Body of pancreas (tissue), 4 donors: ENCODE results near the gene DAP.

Source experiments
- POLR2A ChIP-seq, 3 donors: fragments of 450-650 bp; IDR thresholded peaks; one replicate each; pipeline ENCODE4 v1.6.1; 2016; ENCODE audit warnings: antibody characterized with exemption in 3 of 3, mild to moderate bottlenecking in 2 of 3
- TF ChIP-seq, protein P1 (sequence below), 7 experiments: fragments of 450-650 bp in 4 of 7; fragments of 200-600 bp in 3 of 7; sonication (generic) in 3 of 7; IDR thresholded peaks; one replicate each; pipeline ENCODE4 v1.5.1; 2016 to 2019; ENCODE audit warnings: antibody characterized with exemption in 7 of 7

DNA sequence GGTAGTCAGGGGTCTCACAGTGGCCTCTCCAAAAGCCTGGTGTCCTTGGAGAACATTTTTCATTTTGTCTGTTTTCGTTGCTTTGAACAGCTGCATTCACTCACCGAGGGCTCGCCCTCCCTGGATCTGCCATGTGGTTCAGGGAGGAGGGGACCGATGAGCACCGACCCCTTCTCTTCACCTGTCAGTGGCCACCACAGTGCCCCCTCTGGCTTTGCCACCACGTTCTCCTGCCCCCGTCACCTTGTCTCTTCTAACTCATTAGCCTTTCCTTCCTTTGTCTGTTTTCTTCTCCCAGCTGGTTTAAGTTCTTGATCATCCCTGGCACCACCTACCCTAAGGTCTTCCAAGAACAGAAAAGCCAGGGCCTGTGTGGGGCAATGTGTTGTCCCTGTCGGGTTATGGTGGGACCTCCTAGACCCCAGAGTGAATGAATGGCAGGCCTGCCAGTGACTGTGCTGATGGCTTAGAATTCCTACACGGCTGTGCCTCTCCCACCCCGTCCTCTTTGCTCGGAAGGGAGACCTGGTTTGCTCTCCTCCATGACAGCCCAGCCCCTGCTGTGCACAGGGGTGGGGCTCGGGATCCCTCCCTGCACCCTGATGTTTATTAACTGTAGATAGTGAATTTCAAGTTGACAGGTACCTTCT is 107.2 kb downstream of the DAP start:
- TF ChIP-seq, protein P1, sequence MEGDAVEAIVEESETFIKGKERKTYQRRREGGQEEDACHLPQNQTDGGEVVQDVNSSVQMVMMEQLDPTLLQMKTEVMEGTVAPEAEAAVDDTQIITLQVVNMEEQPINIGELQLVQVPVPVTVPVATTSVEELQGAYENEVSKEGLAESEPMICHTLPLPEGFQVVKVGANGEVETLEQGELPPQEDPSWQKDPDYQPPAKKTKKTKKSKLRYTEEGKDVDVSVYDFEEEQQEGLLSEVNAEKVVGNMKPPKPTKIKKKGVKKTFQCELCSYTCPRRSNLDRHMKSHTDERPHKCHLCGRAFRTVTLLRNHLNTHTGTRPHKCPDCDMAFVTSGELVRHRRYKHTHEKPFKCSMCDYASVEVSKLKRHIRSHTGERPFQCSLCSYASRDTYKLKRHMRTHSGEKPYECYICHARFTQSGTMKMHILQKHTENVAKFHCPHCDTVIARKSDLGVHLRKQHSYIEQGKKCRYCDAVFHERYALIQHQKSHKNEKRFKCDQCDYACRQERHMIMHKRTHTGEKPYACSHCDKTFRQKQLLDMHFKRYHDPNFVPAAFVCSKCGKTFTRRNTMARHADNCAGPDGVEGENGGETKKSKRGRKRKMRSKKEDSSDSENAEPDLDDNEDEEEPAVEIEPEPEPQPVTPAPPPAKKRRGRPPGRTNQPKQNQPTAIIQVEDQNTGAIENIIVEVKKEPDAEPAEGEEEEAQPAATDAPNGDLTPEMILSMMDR (IDR thresholded peaks at IDR 0.05) = no peak
- no peak for TF ChIP-seq POLR2A (IDR thresholded peaks at IDR 0.05)
